Keratinocyte (primary cell): ENCODE results near the gene UMODL1. TPM values are rescaled to one million over a fixed set of nuclear protein-coding genes. Genes with fewer than 3 reads are reported as not detected.

ENCODE experiments used
- DNase-seq: peaks from one replicate; pipeline ENCODE4 v3.0.0-alpha.2; 2011; ENCODE audit warnings: low read depth, missing footprints, low spot score
- FAIRE-seq: peaks from 2 replicates; lab custom pipeline; 2011; peaks lifted over from hg19 to GRCh38; lab: Jason Lieb, UNC
- H2AFZ ChIP-seq: 2 replicates; pipeline ENCODE4 v1.6.0; 2012; ENCODE audit warnings: low read length, control low read depth, inconsistent platforms; ENCODE audit not compliant: control insufficient read depth
- H3K27ac ChIP-seq: 2 replicates; pipeline ENCODE4 v1.5.1; 2011; ENCODE audit warnings: low read length; ENCODE audit not compliant: control insufficient read depth, insufficient read depth
- H3K27me3 ChIP-seq: 3 replicates; pipeline ENCODE4 v1.6.0; 2011; ENCODE audit warnings: low read length; ENCODE audit not compliant: control insufficient read depth, insufficient read depth; ENCODE audit errors: extremely low read depth
- H3K36me3 ChIP-seq, 2 experiments: 2 replicates in 1 of 2; 3 replicates in 1 of 2; pipeline ENCODE4 v1.5.1; 2011; ENCODE audit warnings: low read length in 2 of 2, mild to moderate bottlenecking in 1 of 2; ENCODE audit not compliant: control insufficient read depth in 2 of 2, insufficient read depth in 2 of 2; ENCODE audit errors: extremely low read depth in 1 of 2
- H3K4me1 ChIP-seq: 3 replicates; pipeline ENCODE4 v1.5.1; 2011; ENCODE audit warnings: low read length; ENCODE audit not compliant: control insufficient read depth, insufficient read depth; ENCODE audit errors: extremely low read depth
- H3K4me2 ChIP-seq: 3 replicates; pipeline ENCODE4 v1.6.0; 2011; ENCODE audit warnings: low read depth, low read length; ENCODE audit not compliant: control insufficient read depth, insufficient read depth; ENCODE audit errors: extremely low read depth
- H3K4me3 ChIP-seq, 3 experiments: fragments of 200-600 bp in 1 of 3; sonication (generic) in 1 of 3; 2 replicates in 2 of 3; 3 replicates in 1 of 3; pipeline ENCODE4 v1.5.1; 2011 to 2016; ENCODE audit warnings: low read length in 3 of 3, mild to moderate bottlenecking in 3 of 3, control low read depth in 2 of 3, inconsistent platforms in 1 of 3, low read depth in 1 of 3, mixed read lengths in 1 of 3, mixed run types in 1 of 3, moderate library complexity in 1 of 3; ENCODE audit not compliant: control insufficient read depth in 2 of 3, insufficient read depth in 2 of 3; ENCODE audit errors: extremely low read depth in 1 of 3
- H3K79me2 ChIP-seq: 2 replicates; pipeline ENCODE4 v1.6.0; 2012; ENCODE audit warnings: low read length; ENCODE audit not compliant: control insufficient read depth, insufficient read depth
- H3K9ac ChIP-seq: 3 replicates; pipeline ENCODE4 v1.6.0; 2011; ENCODE audit warnings: low read length; ENCODE audit not compliant: control insufficient read depth, insufficient read depth; ENCODE audit errors: extremely low read depth
- H3K9me1 ChIP-seq: 3 replicates; pipeline ENCODE4 v1.6.0; 2011; ENCODE audit warnings: low read length; ENCODE audit not compliant: control insufficient read depth, insufficient read depth; ENCODE audit errors: extremely low read depth
- H3K9me3 ChIP-seq: 2 replicates; pipeline ENCODE4 v1.5.1; 2012; ENCODE audit warnings: low read depth, low read length; ENCODE audit not compliant: control insufficient read depth
- H4K20me1 ChIP-seq: 3 replicates; pipeline ENCODE4 v1.6.0; 2011; ENCODE audit warnings: low read length; ENCODE audit not compliant: control insufficient read depth, insufficient read depth; ENCODE audit errors: extremely low read depth
- CTCF ChIP-seq, 3 experiments: IDR thresholded peaks in 1 of 3; conservative IDR thresholded peaks in 1 of 3; optimal IDR thresholded peaks in 1 of 3; 2 replicates in 2 of 3; 3 replicates in 1 of 3; pipeline versions ENCODE3 to v1.5.1; 2011; ENCODE audit warnings: low read length in 3 of 3, mild to moderate bottlenecking in 3 of 3, moderate library complexity in 2 of 3, control low read depth in 1 of 3, inconsistent platforms in 1 of 3; ENCODE audit not compliant: insufficient read depth in 2 of 3; ENCODE audit errors: extremely low read depth in 1 of 3
- EZH2 ChIP-seq: IDR thresholded peaks from one replicate; pipeline ENCODE4 v1.6.1; 2012; ENCODE audit warnings: inconsistent platforms, mild to moderate bottlenecking, low read length, moderate library complexity
- dilution Hi-C: fragments of 300-500 bp; cut with MboI; formaldehyde crosslinking; loops from one replicate; pipeline ENCODE4 v1.7.0; 2020; ENCODE audit warnings: low sequenced_read_pairs; ENCODE audit not compliant: extremely low pct_ligation_motif_present
- polyA plus RNA-seq, 5 experiments: library from polyadenylated mRNA; depleted of rRNA in 3 of 5; stranded (reverse) in 3 of 5; stranded (forward) in 1 of 5; unstranded in 1 of 5; fragments of >200 nt; gene quantifications; 1 replicate in 1 of 5; 2 replicates in 3 of 5; 3 replicates in 1 of 5; pipeline versions ENCODE4 v1.2.1 to v1.2.3, GENCODE V29; 2011 to 2012; ENCODE audit warnings: missing spikeins in 2 of 5, low read depth in 1 of 5, low replicate concordance in 1 of 5

Gene UMODL1
- polyA plus RNA-seq, 1 donor (not counting 4 experiments of a cell fraction or from before 2014, with no cell fraction given), result 0.03 TPM

GRCh38 chr21:42081931-42082381 lies 10.8 kb downstream of the UMODL1 start:
- dilution Hi-C loops, result no loop called here
- Histone ChIP-seq H3K27ac (no peak overlapping the region), H3K36me3 (no peaks in the 10 kb centered on the region), H4K20me1 (no peaks in the 10 kb centered on the region), H3K9ac (no peak overlapping the region), H3K9me3 (no peaks in the 10 kb centered on the region), H3K4me3 (no peak overlapping the region), H2AFZ (no peak overlapping the region), H3K27me3 (peaks cover 9% of the 10 kb centered on the region), H3K4me2 (no peak overlapping the region), H3K9me1 (no peaks in the 10 kb centered on the region), H3K79me2 (no peaks in the 10 kb centered on the region), H3K4me1 (peaks cover 13% of the 10 kb centered on the region)
- FAIRE-seq, result no peak
- no peak for DNase-seq
- TF ChIP-seq CTCF (optimal IDR thresholded peaks at IDR 0.05 in 1 of 3, IDR thresholded peaks at IDR 0.05 in 1 of 3, conservative IDR thresholded peaks at IDR 0.05 in 1 of 3; ENCODE audit: extremely low read depth in 1 of 3, insufficient read depth in 2 of 3, low read length in 3 of 3), result no peak
- no peak for TF ChIP-seq EZH2

GRCh38 chr21:42082501-42083360 lies 11.6 kb downstream of the UMODL1 start:
- Histone ChIP-seq H2AFZ (no peak overlapping the region), H3K27ac (no peak overlapping the region), H3K27me3 (peaks cover 9% of the 10 kb centered on the region), H4K20me1 (no peaks in the 10 kb centered on the region), H3K4me1 (peaks cover 13% of the 10 kb centered on the region), H3K9ac (no peak overlapping the region), H3K79me2 (no peaks in the 10 kb centered on the region), H3K36me3 (no peaks in the 10 kb centered on the region), H3K4me2 (no peak overlapping the region), H3K9me3 (no peaks in the 10 kb centered on the region), H3K4me3 (no peak overlapping the region), H3K9me1 (no peaks in the 10 kb centered on the region)
- TF ChIP-seq EZH2 (no peak), CTCF (optimal IDR thresholded peaks at IDR 0.05 in 1 of 3, IDR thresholded peaks at IDR 0.05 in 1 of 3, conservative IDR thresholded peaks at IDR 0.05 in 1 of 3; ENCODE audit: extremely low read depth in 1 of 3, insufficient read depth in 2 of 3, low read length in 3 of 3) (no peak)
- FAIRE-seq (no peak), DNase-seq (no peak)
- dilution Hi-C loops, result no loop called here
